WTC11 (cell line): Measurements from ENCODE around the gene C2orf15. TPM values are rescaled to one million over a fixed set of nuclear protein-coding genes. Genes with fewer than 3 reads are reported as not detected.

Source experiments
- ATAC-seq: fragments of 200-7000 bp; cut with Tn5 transposase; 2 replicates; pipeline ENCODE4 v1.10.0; 2021; ENCODE audit warnings: mild to moderate bottlenecking, moderate library complexity
- CTCF ChIA-PET: fragments of 300-600 bp; sonication (Branson Sonifier 250); formaldehyde crosslinking; loops from one replicate; lab custom pipeline; 2021; ENCODE audit warnings: antibody characterized with exemption; lab: Charles Lee
- POLR2A ChIA-PET: fragments of 350-600 bp; sonication (Branson Sonifier 250); formaldehyde crosslinking; loops from one replicate; lab custom pipeline; 2021; ENCODE audit warnings: antibody characterized with exemption; lab: Charles Lee
- DNase-seq: peaks from one replicate; pipeline ENCODE4 v3.0.0; 2021; ENCODE audit warnings: low spot score
- H3K27ac Mint-ChIP-seq: 2 replicates; pipeline ENCODE4 v1.8.0; 2021; ENCODE audit warnings: mixed read lengths
- H3K27me3 Mint-ChIP-seq: 2 replicates; pipeline ENCODE4 v1.8.0; 2021; ENCODE audit warnings: low read depth, mild to moderate bottlenecking, moderate library complexity, mixed read lengths
- H3K36me3 Mint-ChIP-seq: 2 replicates; pipeline ENCODE4 v1.8.0; 2021; ENCODE audit warnings: mixed read lengths
- H3K4me1 Mint-ChIP-seq: 2 replicates; pipeline ENCODE4 v1.8.0; 2022; ENCODE audit warnings: mixed read lengths
- H3K4me3 Mint-ChIP-seq: 2 replicates; pipeline ENCODE4 v1.8.0; 2021; ENCODE audit warnings: mild to moderate bottlenecking, moderate library complexity, mixed read lengths
- H3K9me3 Mint-ChIP-seq: 2 replicates; pipeline ENCODE4 v1.8.0; 2021; ENCODE audit warnings: mixed read lengths
- ATF2 ChIP-seq: sonication (generic); formaldehyde crosslinking; IDR thresholded peaks from 2 replicates; pipeline ENCODE4 v1.8.1; 2022; ENCODE audit warnings: low read depth, missing genetic modification reagents, borderline replicate concordance
- CTCF ChIP-seq: fragments of 200-600 bp; IDR thresholded peaks from 2 replicates; pipeline ENCODE4 v1.8.0; 2022; ENCODE audit warnings: antibody characterized with exemption
- E2F1 ChIP-seq: sonication (generic); formaldehyde crosslinking; IDR thresholded peaks from 2 replicates; pipeline ENCODE4 v1.8.0; 2022; ENCODE audit warnings: mild to moderate bottlenecking, missing genetic modification reagents
- ELF4 ChIP-seq: sonication (generic); formaldehyde crosslinking; IDR thresholded peaks from 2 replicates; pipeline ENCODE4 v1.8.1; 2022; ENCODE audit warnings: low read depth, mild to moderate bottlenecking, moderate library complexity, missing genetic modification reagents
- EMX1 ChIP-seq: fragments of 250-450 bp; sonication (Bioruptor Pico); IDR thresholded peaks from 2 replicates; pipeline ENCODE4 v1.8.0; 2021; ENCODE audit warnings: mild to moderate bottlenecking
- FOXP1 ChIP-seq: sonication (generic); formaldehyde crosslinking; IDR thresholded peaks from 2 replicates; pipeline ENCODE4 v1.8.0; 2022; ENCODE audit warnings: missing genetic modification reagents, mild to moderate bottlenecking, moderate library complexity, borderline replicate concordance
- MLX ChIP-seq: sonication (generic); formaldehyde crosslinking; IDR thresholded peaks from 2 replicates; pipeline ENCODE4 v1.8.1; 2023; ENCODE audit warnings: mild to moderate bottlenecking, missing genetic modification reagents, moderate library complexity
- NFYB ChIP-seq: sonication (generic); formaldehyde crosslinking; conservative IDR thresholded peaks from 2 replicates; pipeline ENCODE4 v1.8.0; 2022; ENCODE audit warnings: low read depth, missing genetic modification reagents
- RELA ChIP-seq: sonication (generic); formaldehyde crosslinking; IDR thresholded peaks from 2 replicates; pipeline ENCODE4 v1.8.1; 2022; ENCODE audit warnings: missing genetic modification reagents, mild to moderate bottlenecking, borderline replicate concordance
- RORB ChIP-seq: fragments of 250-450 bp; sonication (Bioruptor Pico); IDR thresholded peaks from 2 replicates; pipeline ENCODE4 v1.9.0; 2021; ENCODE audit warnings: mild to moderate bottlenecking
- SOX15 ChIP-seq: fragments of 250-450 bp; sonication (Bioruptor Pico); IDR thresholded peaks from 2 replicates; pipeline ENCODE4 v1.9.0; 2021; ENCODE audit warnings: mild to moderate bottlenecking
- TCF7 ChIP-seq: sonication (generic); formaldehyde crosslinking; IDR thresholded peaks from 2 replicates; pipeline ENCODE4 v1.8.0; 2022; ENCODE audit warnings: mild to moderate bottlenecking, low read depth, missing genetic modification reagents, moderate library complexity
- ZNF138 ChIP-seq: sonication (generic); formaldehyde crosslinking; conservative IDR thresholded peaks from 2 replicates; pipeline ENCODE4 v1.8.1; 2022; ENCODE audit warnings: mild to moderate bottlenecking, moderate library complexity, missing genetic modification reagents
- ZNF263 ChIP-seq: sonication (generic); formaldehyde crosslinking; IDR thresholded peaks from 2 replicates; pipeline ENCODE4 v1.8.1; 2022; ENCODE audit warnings: low read depth, mild to moderate bottlenecking, moderate library complexity, missing genetic modification reagents
- ZNF423 ChIP-seq: fragments of 250-450 bp; sonication (Bioruptor Pico); IDR thresholded peaks from 2 replicates; pipeline ENCODE4 v2.1.2; 2022; ENCODE audit warnings: mild to moderate bottlenecking, moderate library complexity
- ZNF512 ChIP-seq: sonication (generic); formaldehyde crosslinking; IDR thresholded peaks from 2 replicates; pipeline ENCODE4 v1.8.1; 2022; ENCODE audit warnings: missing genetic modification reagents, borderline replicate concordance
- total RNA-seq: library from RNA; stranded (reverse); gene quantifications from 3 replicates; pipeline ENCODE4 v1.2.3, GENCODE V29; 2021

C2orf15 gene
- total RNA-seq, 1 experiment from 2014 or later = 6.1 TPM

GRCh38 chr2:99158599-99158998, 17.1 kb downstream of the C2orf15 start:
- DNase-seq = no peak
- POLR2A ChIA-PET = interaction anchor here (1.0 kb wide), 1 partner anchor 23 kb away, joined by 3 read pairs; the partner anchor contains the start of genes MITD1 and MRPL30
- TF ChIP-seq CTCF (no peak), RORB (no peak)
- CTCF ChIA-PET = interaction anchor here (0.6 to 1.9 kb wide), 6 partner anchors 8 to 156 kb away, joined by 3 to 9 read pairs (median 6); partner anchors contain the start of genes C2orf15, MITD1 and MRPL30
- Mint-ChIP-seq H3K4me1 (peaks cover 21% of the 10 kb centered on the region), H3K27ac (no peak overlapping the region; the same call in 1 of the 2 replicates), H3K36me3 (peaks cover 22% of the 10 kb centered on the region), H3K27me3 (no peaks in the 10 kb centered on the region; the same call in 1 of the 2 replicates), H3K4me3 (no peak overlapping the region), H3K9me3 (no peaks in the 10 kb centered on the region)
- peak; percentile 11; the same call in 1 of the 2 replicates for ATAC-seq

- no peak for ATAC-seq
- no peaks in the 10 kb centered on the region; the same call in 1 of the 2 replicates for H3K27me3 Mint-ChIP-seq
- H3K4me1 Mint-ChIP-seq = peaks cover 13% of the 10 kb centered on the region
- no peak overlapping the region for H3K4me3 Mint-ChIP-seq
- CTCF ChIA-PET = interaction anchor here (1.4 to 1.9 kb wide), 2 partner anchors 18 to 21 kb away, joined by 6 to 8 read pairs; partner anchors contain the start of genes C2orf15, MITD1 and MRPL30
- no peak overlapping the region; the same call in 1 of the 2 replicates for H3K27ac Mint-ChIP-seq
- H3K36me3 Mint-ChIP-seq = peaks cover 22% of the 10 kb centered on the region
- no peak for TF ChIP-seq NFYB (CRISPR knock-in tag)
- TF ChIP-seq, all 79 proteins: peak for 0
- POLR2A ChIA-PET = interaction anchor here (0.6 kb wide), 1 partner anchor 22 kb away, joined by 4 read pairs; no protein-coding TSS in a partner anchor
- no peaks in the 10 kb centered on the region for H3K9me3 Mint-ChIP-seq
- no peak for DNase-seq
Measured at GRCh38 chr2:99159594-99159993, 18.1 kb downstream of the C2orf15 start.

- no peak for ATAC-seq
- Mint-ChIP-seq H3K27me3 (no peaks in the 10 kb centered on the region), H3K9me3 (no peaks in the 10 kb centered on the region), H3K36me3 (peaks cover 27% of the 10 kb centered on the region), H3K4me1 (no peaks in the 10 kb centered on the region), H3K4me3 (no peak overlapping the region), H3K27ac (no peak overlapping the region)
- TF ChIP-seq FOXP1 (CRISPR knock-in tag) (no peak), E2F1 (CRISPR knock-in tag) (no peak), ZNF263 (CRISPR knock-in tag) (no peak), ZNF512 (CRISPR knock-in tag) (no peak), SOX15 (CRISPR knock-in tag) (no peak), TCF7 (CRISPR knock-in tag) (no peak)
- ChIA-PET CTCF (interaction anchor here (1.3 kb wide), 1 partner anchor 8 kb away, joined by 9 read pairs; no protein-coding TSS in a partner anchor), POLR2A (no interaction called here)
- DNase-seq = no peak
Measured at GRCh38 chr2:99166218-99166617, 24.7 kb downstream of the C2orf15 start.

- ChIA-PET CTCF (no interaction called here), POLR2A (no interaction called here)
- TF ChIP-seq ZNF423 (no peak), ATF2 (CRISPR knock-in tag) (no peak), ZNF138 (CRISPR knock-in tag) (no peak), ELF4 (CRISPR knock-in tag) (no peak), MLX (CRISPR knock-in tag) (no peak), RELA (CRISPR knock-in tag) (no peak), EMX1 (CRISPR knock-in tag) (no peak)
Measured at GRCh38 chr2:99169534-99169933, 28.0 kb downstream of the C2orf15 start.

More at GRCh38 chr2:99169534-99169933, 28.0 kb downstream of the C2orf15 start:
- H3K9me3 Mint-ChIP-seq = no peaks in the 10 kb centered on the region
- ATAC-seq = no peak
- no peak overlapping the region for H3K27ac Mint-ChIP-seq
- H3K4me3 Mint-ChIP-seq = no peak overlapping the region
- no peak for DNase-seq
- peaks cover 23% of the 10 kb centered on the region for H3K36me3 Mint-ChIP-seq
- no peaks in the 10 kb centered on the region for H3K27me3 Mint-ChIP-seq
- no peaks in the 10 kb centered on the region for H3K4me1 Mint-ChIP-seq
